HG02763 (cell line): ENCODE measurements around the gene FUS.
"Not testable (repeated sequence)": the region's sequence is repeated elsewhere in the genome, so short reads cannot be mapped to it uniquely, and the experiment has no call there.

ENCODE experiments used
- ATAC-seq: cut with Tn5 transposase; IDR thresholded peaks from one replicate; pipeline ENCODE4 v1.9.1; 2021; ENCODE audit warnings: mild to moderate bottlenecking, moderate library complexity; ENCODE audit not compliant: unreplicated experiment

Gene FUS

DNA sequence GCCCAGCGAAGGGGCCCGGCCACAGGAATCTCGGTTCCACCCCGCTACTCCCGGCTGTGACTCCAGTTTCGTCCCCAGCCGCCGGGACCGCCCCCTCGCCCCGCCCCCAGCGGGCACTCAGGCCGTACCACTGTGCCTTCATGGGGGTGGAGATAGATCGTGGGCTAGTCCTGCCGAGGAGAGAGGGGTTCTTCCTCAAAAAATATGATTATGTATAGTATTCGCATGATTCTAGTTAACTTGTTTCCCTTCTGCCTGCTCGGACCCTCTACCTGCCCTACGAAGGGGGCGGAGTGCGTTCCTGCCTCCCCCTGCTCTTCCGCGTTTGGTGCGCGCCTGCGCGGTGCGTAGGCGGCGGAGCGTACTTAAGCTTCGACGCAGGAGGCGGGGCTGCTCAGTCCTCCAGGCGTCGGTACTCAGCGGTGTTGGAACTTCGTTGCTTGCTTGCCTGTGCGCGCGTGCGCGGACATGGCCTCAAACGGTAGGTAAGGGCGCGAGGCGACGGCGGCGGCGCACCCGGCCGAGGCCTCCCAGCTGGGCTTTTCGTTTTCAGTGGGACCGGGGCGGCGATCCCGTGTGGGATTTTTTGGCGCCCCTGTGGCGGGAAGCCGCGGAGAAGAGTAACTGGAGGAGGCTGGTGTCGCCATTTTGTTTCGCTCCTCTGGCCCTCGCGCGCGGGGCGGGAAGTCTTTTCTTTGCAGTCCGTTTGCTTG lies at the start of gene FUS:
TSS of gene FUS (plus strand) at position 393 of the 713 bp plus-strand sequence. CDS start at position 469, 76 bp downstream.
- peak; percentile 67 for ATAC-seq

- ATAC-seq, result no peak
These were observed 49.5 kb upstream of the FUS start for GRCh38 chr16:31130336-31130891.

DNA sequence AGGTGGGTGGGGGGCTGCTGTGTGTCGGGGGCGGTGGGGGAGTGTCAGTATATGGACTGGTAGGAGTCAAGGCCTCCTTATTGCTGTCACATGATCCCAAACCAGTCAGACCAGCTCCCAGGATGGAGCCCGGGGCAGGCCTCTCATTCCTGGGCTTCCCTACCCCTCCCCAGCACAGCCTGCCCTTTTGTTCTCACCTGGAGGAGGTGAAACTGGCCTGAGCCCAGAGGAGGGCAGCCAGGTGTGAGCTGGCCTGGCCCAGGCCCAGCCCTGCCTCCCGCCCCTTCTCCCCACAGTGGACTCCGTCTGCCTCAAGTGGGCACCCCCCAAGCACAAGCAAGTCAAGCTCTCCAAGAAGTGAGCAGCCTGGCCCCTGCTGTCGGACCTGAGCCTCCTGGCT lies 49.0 kb upstream of the FUS start:
- no peak for ATAC-seq

DNA sequence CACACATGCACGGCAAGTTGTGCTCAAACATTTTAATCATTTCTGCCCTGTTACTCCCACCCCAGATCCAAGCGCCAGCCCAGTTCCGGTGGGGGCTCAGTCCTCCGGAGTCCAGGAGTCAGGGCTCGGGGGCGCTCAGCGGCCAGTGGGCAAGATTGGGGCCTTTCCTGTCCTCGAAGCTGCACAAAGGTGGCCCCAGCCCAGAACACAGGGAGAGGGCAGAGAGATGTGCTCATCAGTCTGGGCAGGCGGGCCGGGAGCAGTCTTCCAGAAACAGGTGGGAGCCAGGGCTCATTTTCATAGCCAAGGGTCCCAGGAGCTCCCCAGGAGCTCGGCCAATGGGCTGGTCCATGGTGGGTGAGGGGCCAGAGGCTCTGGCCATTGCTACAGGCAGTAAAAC lies 48.5 kb upstream of the FUS start:
- ATAC-seq, result no peak

- no peak for ATAC-seq
These were observed 48.1 kb upstream of the FUS start for GRCh38 chr16:31131841-31132271.

- ATAC-seq, result no peak
These were observed 47.5 kb upstream of the FUS start for GRCh38 chr16:31132303-31132979.

- no peak for ATAC-seq
These were observed 46.9 kb upstream of the FUS start for GRCh38 chr16:31133046-31133501.

DNA sequence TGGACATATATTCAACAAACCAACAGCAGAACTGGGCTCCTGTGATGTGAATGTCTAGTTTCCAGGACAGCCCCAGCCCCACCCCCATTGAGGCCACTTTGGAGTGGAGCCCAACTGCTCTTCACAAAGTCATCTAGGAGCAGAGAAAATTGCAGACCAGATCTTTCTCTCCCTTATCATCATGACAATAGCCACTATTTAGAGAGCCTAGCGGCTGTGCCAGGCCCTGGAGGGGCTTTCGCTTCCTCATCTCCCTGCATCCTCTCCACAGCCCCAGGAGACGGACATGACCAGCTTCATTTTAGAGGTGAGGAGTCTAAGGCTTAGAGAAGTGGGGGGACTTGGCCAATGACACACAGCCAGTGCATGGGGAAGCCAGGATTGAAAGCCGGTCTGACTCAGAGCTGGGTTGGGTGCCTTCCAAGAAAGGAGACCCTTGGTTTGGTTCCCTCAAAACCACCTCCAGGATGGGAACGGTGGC lies 45.8 kb upstream of the FUS start:
- ATAC-seq, result no peak

DNA sequence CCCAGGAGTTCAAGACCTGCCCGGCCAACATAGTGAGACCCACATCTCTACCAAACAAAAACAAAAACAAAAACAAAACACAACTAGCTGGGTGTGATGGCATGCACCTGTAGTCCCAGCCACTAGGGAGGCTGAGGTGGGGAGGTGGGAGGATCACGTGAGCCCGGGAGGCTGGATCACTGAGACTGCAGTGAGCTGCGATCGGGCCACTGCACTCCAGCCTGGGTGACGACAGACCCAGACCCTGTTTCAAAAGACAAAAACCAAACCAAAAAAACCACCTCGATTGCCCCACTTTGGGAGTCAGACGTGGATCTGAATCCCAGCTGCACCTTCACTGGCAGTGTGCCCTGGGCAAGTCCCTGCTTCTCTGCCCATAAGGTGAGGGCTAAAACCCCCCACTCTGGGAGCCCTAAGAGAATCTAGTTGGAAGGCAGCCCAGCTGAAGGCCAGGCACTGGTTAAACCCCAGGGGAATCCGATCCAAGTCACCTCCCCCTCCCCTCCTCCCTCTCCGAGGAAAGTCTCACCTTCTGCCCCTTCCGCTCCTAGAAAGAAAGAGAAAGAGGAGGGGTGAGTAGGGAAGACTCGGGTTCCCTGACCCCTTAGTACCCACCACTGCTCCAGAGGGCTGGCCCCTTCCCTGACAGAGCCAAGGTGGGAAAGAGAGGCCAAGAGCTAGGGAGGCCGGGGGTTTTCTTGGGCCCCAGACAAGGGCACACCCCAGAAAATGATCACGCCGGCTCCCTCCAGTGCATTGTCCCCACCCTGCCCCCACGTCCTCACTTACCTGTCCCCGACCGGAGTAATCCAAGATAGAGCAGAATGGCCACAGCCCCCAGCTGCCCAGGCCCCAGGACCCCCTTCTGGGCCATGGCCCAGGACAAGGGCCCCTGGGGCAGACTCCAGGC lies 45.1 kb upstream of the FUS start:
- ATAC-seq, result no peak

- no peak for ATAC-seq
These were observed 44.2 kb upstream of the FUS start, which contains the start of gene PRSS8 for GRCh38 chr16:31135535-31136286. TSS of gene PRSS8 (minus strand) at chr16:31135727. CDS start at chr16:31135498, 229 bp downstream.

DNA sequence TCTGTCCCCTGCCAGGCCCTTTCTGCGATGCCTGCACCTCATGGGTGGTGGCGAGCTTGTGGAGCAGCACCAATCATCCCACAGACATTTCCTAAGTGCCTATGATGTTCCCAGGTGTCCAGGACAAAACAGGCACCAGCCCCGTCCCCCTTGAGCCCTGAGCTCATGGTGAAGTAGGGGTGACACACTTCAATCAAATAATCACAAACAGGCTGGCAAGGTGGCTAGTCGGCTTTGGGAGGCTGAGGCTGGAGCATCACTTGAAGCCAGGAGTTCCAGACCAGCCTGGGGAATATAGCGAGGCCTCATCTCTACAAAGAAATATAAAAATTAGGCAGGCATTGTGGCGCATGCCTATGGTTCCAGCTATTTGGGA lies 43.7 kb upstream of the FUS start:
- ATAC-seq, result no peak

- not testable (repeated sequence) for ATAC-seq
These were observed 43.0 kb upstream of the FUS start for GRCh38 chr16:31136822-31137499.

DNA sequence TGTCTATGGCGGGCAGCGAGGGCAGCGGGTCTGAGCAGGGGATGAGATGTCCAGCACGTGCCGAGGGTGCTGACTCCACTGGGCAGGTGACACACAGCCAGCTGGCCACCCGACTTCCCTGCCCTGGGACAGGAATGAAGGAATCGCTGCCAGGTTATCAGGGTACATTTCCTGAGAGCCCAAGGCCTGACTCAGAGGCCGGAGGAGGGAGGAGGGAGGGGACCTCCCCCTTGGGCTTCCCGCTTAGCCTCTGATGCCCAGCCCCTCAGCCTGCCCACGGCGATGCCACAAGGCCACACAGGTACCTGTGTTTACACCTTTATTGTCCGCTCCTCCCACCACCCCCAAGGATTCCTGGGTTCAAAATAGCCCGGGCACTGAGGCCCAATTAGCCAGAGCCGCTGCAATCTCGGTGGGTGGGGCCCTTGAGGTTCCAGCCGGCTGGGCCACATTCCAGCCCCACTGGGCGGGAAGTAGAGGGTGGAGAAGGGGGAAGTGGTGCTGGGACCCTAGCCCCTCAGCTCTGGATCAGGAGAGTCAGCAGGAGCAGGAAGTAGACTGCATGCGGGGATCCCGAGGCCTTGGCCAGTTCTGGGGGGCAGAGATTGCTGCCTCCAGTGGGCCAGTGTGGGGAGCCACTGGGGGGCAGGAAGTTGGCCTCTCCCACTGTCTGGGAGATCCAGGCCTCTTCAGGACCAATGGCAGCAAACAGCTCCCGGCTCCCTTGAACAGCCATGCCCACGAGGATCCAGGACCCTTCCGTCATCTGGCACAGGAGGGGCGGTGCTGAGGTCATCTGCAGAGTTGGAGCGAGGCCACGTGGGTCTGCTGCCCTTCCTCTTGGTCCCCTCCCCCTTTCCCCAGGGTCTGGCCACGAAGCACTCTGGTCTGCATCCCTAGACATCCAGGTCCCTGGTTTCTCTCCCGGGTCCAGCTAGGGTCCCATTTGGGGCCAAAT lies 41.0 kb upstream of the FUS start:
- no peak for ATAC-seq

DNA sequence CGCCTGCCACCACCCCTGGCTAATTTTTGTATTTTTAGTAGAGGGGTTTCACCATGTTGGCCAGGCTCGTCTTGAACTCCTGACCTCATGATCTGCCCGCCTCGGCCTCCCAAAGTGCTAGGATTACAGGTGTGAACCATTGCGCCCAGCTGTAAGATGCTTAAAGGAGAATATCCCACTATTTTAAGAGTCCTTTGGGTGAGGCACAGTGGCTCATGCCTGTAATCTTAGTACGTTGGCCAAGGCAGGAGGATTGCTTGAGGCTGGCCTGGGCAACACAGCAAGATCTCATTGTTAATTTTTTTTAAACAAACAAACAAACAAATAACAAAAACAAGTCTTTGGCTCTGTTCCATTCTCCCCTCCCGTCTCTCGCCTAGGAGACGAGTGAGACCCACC lies 38.9 kb upstream of the FUS start:
- ATAC-seq, result not testable (repeated sequence)

DNA sequence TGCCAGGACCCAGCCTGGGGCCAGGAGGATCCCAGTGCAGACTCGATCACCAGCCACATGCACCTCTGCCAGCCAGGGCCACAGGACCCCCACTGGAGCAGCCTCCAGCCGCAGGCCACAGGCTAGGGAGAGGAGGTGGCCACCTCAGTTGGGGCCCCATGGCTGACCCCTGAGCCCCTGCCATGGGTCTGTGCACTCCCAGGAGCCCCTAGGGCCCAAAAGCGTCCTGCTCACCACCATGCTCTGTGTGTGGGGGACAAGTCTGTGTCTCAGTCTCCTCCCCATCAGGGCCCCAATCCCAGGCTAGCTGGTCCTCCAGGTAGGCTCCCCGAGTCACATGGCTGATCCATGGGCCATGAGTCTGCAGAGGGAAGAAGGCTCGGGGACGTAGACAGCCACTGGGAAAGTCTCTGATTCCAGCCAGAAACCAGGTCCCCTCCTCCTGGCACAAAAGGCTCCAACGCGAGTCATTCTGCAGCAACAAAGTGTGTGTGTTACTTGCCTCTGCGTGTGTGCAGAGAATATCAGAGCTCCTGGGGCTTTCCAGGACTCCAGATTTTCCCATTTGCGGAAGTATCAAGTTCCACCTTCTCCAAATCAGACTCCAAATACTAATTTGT lies 38.3 kb upstream of the FUS start:
- no peak for ATAC-seq

- ATAC-seq, result peak; percentile 90
These were observed 37.6 kb upstream of the FUS start for GRCh38 chr16:31142109-31143010.
